GM21381 (cell line): Measurements from ENCODE around the gene FBXO42.
"Not testable (repeated sequence)": the region's sequence is repeated elsewhere in the genome, so short reads cannot be mapped to it uniquely, and the experiment has no call there.

Source experiments
- ATAC-seq: cut with Tn5 transposase; IDR thresholded peaks from one replicate; pipeline ENCODE4 v1.9.1; 2021; ENCODE audit warnings: mild to moderate bottlenecking, moderate library complexity; ENCODE audit not compliant: unreplicated experiment

Gene FBXO42

GRCh38 chr1:16372535-16373285 lies 20.4 kb upstream of the FBXO42 start:
- ATAC-seq: no peak

GRCh38 chr1:16371725-16372124 lies 19.4 kb upstream of the FBXO42 start:
- ATAC-seq: no peak

GRCh38 chr1:16369821-16370220 lies 17.5 kb upstream of the FBXO42 start:
- ATAC-seq: no peak

GRCh38 chr1:16367968-16368890 lies 15.9 kb upstream of the FBXO42 start:
- ATAC-seq: no peak

- ATAC-seq: peak; percentile 55
These were observed 15.1 kb upstream of the FBXO42 start for GRCh38 chr1:16367258-16367967.

- peak; percentile 78 for ATAC-seq
These were observed 14.5 kb upstream of the FBXO42 start, which contains the start of gene SZRD1 for GRCh38 chr1:16366722-16367257. Gene SZRD1, plus strand, starts transcription at chr1:16367242. Its CDS starts 16 bp downstream, at chr1:16367258.

GRCh38 chr1:16365146-16365498 lies 12.8 kb upstream of the FBXO42 start:
- ATAC-seq: not testable (repeated sequence)

GRCh38 chr1:16356867-16357266 lies 4.6 kb upstream of the FBXO42 start:
- ATAC-seq: no peak

- no peak for ATAC-seq
These were observed 2.3 kb upstream of the FBXO42 start for GRCh38 chr1:16354619-16355018.

- ATAC-seq: no peak
These were observed 709 bp upstream of the FBXO42 start for GRCh38 chr1:16352842-16353535.

- ATAC-seq: no peak
These were observed 755 bp downstream of the FBXO42 start for GRCh38 chr1:16351456-16351993.

- no peak for ATAC-seq
These were observed 2.4 kb downstream of the FBXO42 start for GRCh38 chr1:16349847-16350406.

GRCh38 chr1:16348414-16349182 lies 3.7 kb downstream of the FBXO42 start:
- ATAC-seq: no peak

GRCh38 chr1:16343276-16343675 lies 9.0 kb downstream of the FBXO42 start:
- ATAC-seq: not testable (repeated sequence)

- no peak for ATAC-seq
These were observed 9.8 kb downstream of the FBXO42 start for GRCh38 chr1:16342331-16343062.

- no peak for ATAC-seq
These were observed 11.6 kb downstream of the FBXO42 start for GRCh38 chr1:16340673-16341072.

- ATAC-seq: no peak
These were observed 13.3 kb downstream of the FBXO42 start for GRCh38 chr1:16338961-16339360.

GRCh38 chr1:16334655-16335340 lies 17.5 kb downstream of the FBXO42 start:
- ATAC-seq: no peak
